Skin epidermis (tissue), 12 donors: ENCODE results near the gene NSFL1C.
"Not testable (repeated sequence)": the region's sequence is repeated elsewhere in the genome, so short reads cannot be mapped to it uniquely, and the experiment has no call there.

Experiments
- H3K27ac ChIP-seq, 21 experiments: fragments of 200-600 bp; sonication (generic) in 11 of 21; one replicate each; pipeline ENCODE4 v1.5.0; 2020; ENCODE audit warnings: mild to moderate bottlenecking in 3 of 21, inconsistent platforms in 2 of 21, moderate library complexity in 2 of 21
- H3K4me3 ChIP-seq, 7 experiments: fragments of 200-600 bp; sonication (generic) in 2 of 7; one replicate each; pipeline ENCODE4 v1.5.0; 2020; ENCODE audit warnings: inconsistent platforms in 2 of 7, mild to moderate bottlenecking in 2 of 7, moderate library complexity in 1 of 7

The NSFL1C gene

GRCh38 chr20:1398185-1398584 lies 68.5 kb downstream of the NSFL1C start:
- peak overlapping the region in 1 of 21 experiments; percentile 19 for H3K27ac ChIP-seq
- H3K4me3 ChIP-seq: not testable (repeated sequence)

- no peak overlapping the region for H3K27ac ChIP-seq
Measured at GRCh38 chr20:1397710-1398109, 68.9 kb downstream of the NSFL1C start.

GRCh38 chr20:1396702-1397101 lies 69.9 kb downstream of the NSFL1C start:
- H3K27ac ChIP-seq: peak overlapping the region in 2 of 21 experiments; percentile 33 to 66
- H3K4me3 ChIP-seq: no peak overlapping the region

More at GRCh38 chr20:1397710-1398109, 68.9 kb downstream of the NSFL1C start:
- no peak overlapping the region for H3K4me3 ChIP-seq

GRCh38 chr20:1396264-1396663 lies 70.4 kb downstream of the NSFL1C start:
- H3K27ac ChIP-seq: peak overlapping the region in 2 of 21 experiments; percentile 40 to 66
- H3K4me3 ChIP-seq: no peak overlapping the region

- Histone ChIP-seq H3K4me3 (no peak overlapping the region), H3K27ac (no peak overlapping the region)
Measured at GRCh38 chr20:1394686-1395085, 72.0 kb downstream of the NSFL1C start.

- Histone ChIP-seq H3K27ac (peak overlapping the region in 20 of 21 experiments; percentile 41 to 96 (median 92)), H3K4me3 (peak overlapping the region; percentile 65 to 100 (median 96))
Measured at GRCh38 chr20:1393507-1393882, 73.2 kb downstream of the NSFL1C start.

GRCh38 chr20:1392693-1393506 lies 73.7 kb downstream of the NSFL1C start, which contains the start of gene FKBP1A:
Gene FKBP1A, minus strand, starts transcription at chr20:1393054. Its CDS starts 56 bp downstream, at chr20:1392998.
- H3K4me3 ChIP-seq: peak within 1 kb of the TSS; percentile 65 to 100 (median 96)
- peak within 1 kb of the TSS; percentile 81 to 96 (median 92) for H3K27ac ChIP-seq

GRCh38 chr20:1392443-1392692 lies 74.3 kb downstream of the NSFL1C start:
- peak overlapping the region; percentile 81 to 96 (median 92) for H3K27ac ChIP-seq
- peak overlapping the region; percentile 65 to 100 (median 96) for H3K4me3 ChIP-seq
